Putamen (tissue), 1 donor: ENCODE results near the gene EEF1AKMT4.

Experiments used
- DNase-seq: peaks from one replicate; pipeline ENCODE4 v3.0.0-alpha.2; 2016; ENCODE audit warnings: low spot score

Gene EEF1AKMT4

DNA sequence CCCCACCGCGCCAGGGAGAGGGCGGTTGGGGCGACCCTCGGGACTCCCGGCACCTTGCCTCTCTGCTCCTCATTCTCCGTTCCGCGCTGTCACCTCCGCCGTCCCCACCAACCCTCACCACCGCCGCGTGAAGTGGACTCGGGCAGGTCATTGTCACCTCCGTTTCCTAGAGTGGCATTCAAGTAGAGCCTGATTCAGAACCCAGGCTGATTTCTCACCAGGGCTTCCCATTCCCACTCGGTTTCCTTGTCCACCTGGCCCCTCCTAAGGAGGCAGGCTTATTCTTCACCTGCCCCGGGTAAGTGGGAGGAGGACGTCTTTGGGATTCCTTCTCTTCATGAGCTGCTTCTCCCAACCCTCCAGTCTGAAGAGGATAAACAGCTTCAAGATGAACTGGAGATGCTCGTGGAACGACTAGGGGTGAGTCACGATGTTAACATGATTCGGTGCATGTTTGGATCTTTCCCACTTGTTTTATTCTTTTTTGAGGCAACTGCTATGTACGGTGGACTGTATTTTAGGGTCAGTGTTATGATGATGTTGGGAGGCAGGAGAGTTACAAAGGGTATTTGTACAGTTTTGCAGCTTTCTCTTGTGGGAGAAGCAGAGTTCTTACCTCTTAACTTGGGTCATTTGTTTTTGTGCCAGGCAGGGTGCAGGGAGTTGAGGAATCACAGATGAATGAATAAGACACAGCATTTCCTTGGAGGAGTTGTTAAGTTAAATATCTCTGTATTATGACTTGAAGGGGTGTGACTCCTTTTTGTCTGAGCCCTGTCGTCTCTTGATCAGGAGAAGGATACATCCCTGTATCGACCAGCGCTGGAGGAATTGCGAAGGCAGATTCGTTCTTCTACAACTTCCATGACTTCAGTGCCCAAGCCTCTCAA is 50.3 kb downstream of the EEF1AKMT4 start:
- DNase-seq = no peak

DNA sequence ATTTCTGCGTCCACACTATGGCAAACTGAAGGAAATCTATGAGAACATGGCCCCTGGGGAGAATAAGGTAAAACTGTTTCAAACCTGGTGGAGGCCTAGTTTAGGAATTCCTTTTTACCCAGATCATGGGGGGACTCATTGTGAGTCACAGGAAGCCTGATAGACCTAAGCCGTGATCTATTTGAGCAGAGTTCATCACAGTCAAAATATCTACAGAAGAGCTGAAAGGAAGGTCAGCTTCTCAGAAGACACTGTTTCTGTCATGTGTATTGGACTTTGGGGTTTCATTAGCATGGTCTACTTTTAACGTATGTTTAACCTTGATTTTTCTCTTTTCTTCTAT is 50.9 kb downstream of the EEF1AKMT4 start:
- no peak for DNase-seq

DNA sequence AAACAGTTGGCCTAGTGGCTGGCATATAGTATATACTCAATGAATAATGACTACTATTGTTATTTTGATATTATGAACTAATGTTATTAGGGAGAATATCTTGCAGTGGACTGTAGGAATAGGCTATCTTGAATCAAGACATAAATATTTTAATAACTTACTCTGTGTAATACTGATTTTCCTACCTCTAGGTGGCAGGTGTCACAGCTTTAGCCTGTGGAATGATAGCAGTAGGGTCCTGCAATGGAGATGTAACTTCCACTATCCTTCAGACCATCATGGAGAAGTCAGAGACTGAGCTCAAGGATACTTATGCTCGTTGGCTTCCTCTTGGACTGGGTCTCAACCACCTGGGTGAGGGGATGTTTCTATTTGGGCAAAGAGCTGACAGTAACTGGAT is 56.1 kb downstream of the EEF1AKMT4 start:
- no peak for DNase-seq

DNA sequence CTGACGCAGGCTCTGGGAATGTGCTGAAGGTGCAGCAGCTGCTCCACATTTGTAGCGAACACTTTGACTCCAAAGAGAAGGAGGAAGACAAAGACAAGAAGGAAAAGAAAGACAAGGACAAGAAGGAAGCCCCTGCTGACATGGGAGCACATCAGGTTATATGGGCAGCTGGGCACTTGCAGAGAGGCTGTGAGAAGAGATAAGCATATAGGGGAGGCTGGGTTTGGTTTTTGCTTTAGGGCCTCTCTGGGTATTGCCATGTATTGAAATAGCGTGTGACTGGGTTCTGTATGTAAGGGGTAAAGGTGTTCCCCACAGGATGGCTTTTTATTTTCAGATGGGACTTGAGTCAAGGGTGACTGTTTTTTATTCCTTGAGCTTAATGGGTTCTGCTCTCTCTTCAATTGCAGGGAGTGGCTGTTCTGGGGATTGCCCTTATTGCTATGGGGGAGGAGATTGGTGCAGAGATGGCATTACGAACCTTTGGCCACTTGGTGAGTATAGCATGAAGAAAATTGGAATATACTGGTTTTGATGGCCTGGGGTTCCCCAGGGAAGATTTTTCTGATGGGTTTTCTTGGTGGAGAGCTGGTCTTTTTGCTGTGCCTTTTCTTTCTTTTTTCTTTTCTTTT is 57.0 kb downstream of the EEF1AKMT4 start:
- no peak for DNase-seq

DNA sequence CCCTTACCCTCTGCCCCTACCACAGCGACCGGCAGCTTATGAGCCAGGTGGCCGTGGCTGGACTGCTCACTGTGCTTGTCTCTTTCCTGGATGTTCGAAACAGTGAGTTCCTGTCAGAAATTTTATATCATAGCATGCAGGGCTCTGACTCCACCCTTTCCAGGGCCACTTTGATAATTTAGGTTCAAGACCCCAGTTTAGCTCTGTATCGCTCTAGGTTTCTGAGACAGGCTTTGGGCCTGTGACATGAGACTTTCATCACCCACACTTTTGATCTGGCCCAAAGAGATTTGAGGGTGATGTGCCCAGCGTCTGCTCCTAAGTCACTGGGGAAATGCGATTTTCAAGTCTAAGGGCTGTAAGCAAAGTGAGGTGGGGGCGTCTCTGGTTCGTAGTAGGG is 58.4 kb downstream of the EEF1AKMT4 start:
- no peak for DNase-seq
